HEK293T (cell line): ENCODE measurements around the gene SMURF1.

Source experiments
- ARNT ChIP-seq: fragments of 450-650 bp; IDR thresholded peaks from 2 replicates; pipeline ENCODE4 v1.6.1; 2017; ENCODE audit warnings: mild to moderate bottlenecking
- CTBP1 ChIP-seq: fragments of 450-650 bp; IDR thresholded peaks from 2 replicates; pipeline ENCODE4 v1.6.1; 2016; ENCODE audit warnings: borderline replicate concordance
- ELF4 ChIP-seq: fragments of 450-650 bp; IDR thresholded peaks from 2 replicates; pipeline ENCODE4 v1.6.1; 2017; ENCODE audit warnings: antibody characterized with exemption
- FOXA1 ChIP-seq: fragments of 450-650 bp; IDR thresholded peaks from 2 replicates; pipeline ENCODE4 v1.6.1; 2016; ENCODE audit warnings: mild to moderate bottlenecking
- FOXK2 ChIP-seq: fragments of 450-650 bp; IDR thresholded peaks from 2 replicates; pipeline ENCODE4 v1.6.1; 2016; ENCODE audit warnings: mild to moderate bottlenecking
- FOXM1 ChIP-seq: fragments of 450-650 bp; IDR thresholded peaks from 2 replicates; pipeline ENCODE4 v1.6.1; 2017; ENCODE audit warnings: mild to moderate bottlenecking, borderline replicate concordance
- HDGF ChIP-seq: fragments of 450-650 bp; IDR thresholded peaks from 2 replicates; pipeline ENCODE4 v1.6.1; 2017; ENCODE audit warnings: antibody characterized with exemption, borderline replicate concordance
- NFRKB ChIP-seq: fragments of 450-650 bp; IDR thresholded peaks from 2 replicates; pipeline ENCODE4 v1.6.1; 2016; ENCODE audit warnings: mild to moderate bottlenecking, moderate library complexity
- SP1 ChIP-seq: fragments of 450-650 bp; IDR thresholded peaks from 2 replicates; pipeline ENCODE4 v1.6.1; 2017
- SUZ12 ChIP-seq: fragments of 450-650 bp; IDR thresholded peaks from 2 replicates; pipeline ENCODE4 v1.6.1; 2016; ENCODE audit warnings: mild to moderate bottlenecking
- TARDBP ChIP-seq: fragments of 450-650 bp; IDR thresholded peaks from 2 replicates; pipeline ENCODE4 v1.6.1; 2016
- ZNF384 ChIP-seq: fragments of 450-650 bp; IDR thresholded peaks from 2 replicates; pipeline ENCODE4 v1.6.1; 2016
- TF ChIP-seq, protein P1 (sequence below): fragments of 450-650 bp; IDR thresholded peaks from 2 replicates; pipeline ENCODE4 v1.6.1; 2016

DNA sequence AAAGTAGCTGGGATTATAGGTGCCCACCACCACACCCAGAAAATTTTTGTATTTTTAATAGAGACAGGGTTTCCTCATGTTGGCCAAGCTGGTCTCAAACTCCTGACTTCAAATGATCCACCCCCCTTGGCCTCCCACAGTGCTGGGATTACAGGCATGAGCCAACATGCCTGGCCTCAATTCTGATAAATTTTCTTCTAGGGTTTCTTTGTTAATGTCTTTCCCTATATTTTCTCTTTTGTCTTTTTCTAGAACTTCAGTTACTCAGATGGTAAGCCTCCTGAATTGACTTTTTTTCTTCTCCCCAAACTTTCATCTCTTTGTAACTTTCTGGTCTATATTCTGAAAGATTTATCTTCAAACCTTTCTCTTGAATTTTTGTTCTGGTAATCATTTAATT lies 12.7 kb upstream of the SMURF1 start:
- no peak for TF ChIP-seq SUZ12
- no peak for TF ChIP-seq FOXK2
- no peak for TF ChIP-seq FOXM1
- no peak for TF ChIP-seq TARDBP
- TF ChIP-seq SP1: no peak
- TF ChIP-seq, protein P1, sequence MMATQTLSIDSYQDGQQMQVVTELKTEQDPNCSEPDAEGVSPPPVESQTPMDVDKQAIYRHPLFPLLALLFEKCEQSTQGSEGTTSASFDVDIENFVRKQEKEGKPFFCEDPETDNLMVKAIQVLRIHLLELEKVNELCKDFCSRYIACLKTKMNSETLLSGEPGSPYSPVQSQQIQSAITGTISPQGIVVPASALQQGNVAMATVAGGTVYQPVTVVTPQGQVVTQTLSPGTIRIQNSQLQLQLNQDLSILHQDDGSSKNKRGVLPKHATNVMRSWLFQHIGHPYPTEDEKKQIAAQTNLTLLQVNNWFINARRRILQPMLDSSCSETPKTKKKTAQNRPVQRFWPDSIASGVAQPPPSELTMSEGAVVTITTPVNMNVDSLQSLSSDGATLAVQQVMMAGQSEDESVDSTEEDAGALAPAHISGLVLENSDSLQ: no peak
- TF ChIP-seq CTBP1: no peak
- no peak for TF ChIP-seq ZNF384
- no peak for TF ChIP-seq FOXA1
- TF ChIP-seq ELF4: no peak
- TF ChIP-seq HDGF: no peak
- no peak for TF ChIP-seq ARNT
- TF ChIP-seq NFRKB: no peak
